SK-N-SH (cell line): ENCODE data around the gene RPL37A. TPM values are rescaled to one million over a fixed set of nuclear protein-coding genes. Genes with fewer than 3 reads are reported as not detected.
A peak's percentile ranks its signal among the peaks of the same experiment; 100 is the strongest.

Experiments
- CTCF ChIA-PET: fragments of 300-600, 350-600 bp; formaldehyde crosslinking; extraction: SDS; loops from one replicate; lab custom pipeline; 2021; lab: Yijun Ruan, JAX
- POLR2A ChIA-PET: fragments of 350-600 bp; sonication (Branson Sonifier 250); formaldehyde crosslinking; extraction: SDS; loops from one replicate; lab custom pipeline; 2020; ENCODE audit warnings: antibody characterized with exemption, inconsistent platforms; lab: Yijun Ruan, JAX
- DNase-seq: peaks from one replicate; pipeline ENCODE4 v3.0.0; 2012
- H2AFZ ChIP-seq: fragments of 200-600 bp; sonication (generic); 2 replicates; pipeline ENCODE4 v1.8.1; 2016; ENCODE audit warnings: antibody characterized with exemption, mild to moderate bottlenecking, low read depth
- H3F3A ChIP-seq: fragments of 200-600 bp; sonication (generic); replicated peaks from 2 replicates; pipeline ENCODE3; 2016; ENCODE audit warnings: antibody characterized with exemption, mild to moderate bottlenecking; ENCODE audit not compliant: insufficient read depth
- H3K27ac ChIP-seq, 2 experiments: fragments of 200-500 bp in 1 of 2; fragments of 200-600 bp in 1 of 2; sonication (Bioruptor generic) in 1 of 2; sonication (generic), shearing (Covaris generic) in 1 of 2; 2 replicates each; pipeline versions ENCODE4 v1.5.1 to v1.6.1; 2014 to 2016; ENCODE audit warnings: low read depth in 2 of 2, inconsistent platforms in 1 of 2, low read length in 1 of 2, mild to moderate bottlenecking in 1 of 2, mixed read lengths in 1 of 2
- H3K27me3 ChIP-seq: fragments of 200-600 bp; sonication (generic), shearing (Covaris generic); 2 replicates; pipeline ENCODE4 v1.6.1; 2016; ENCODE audit warnings: mixed run types; ENCODE audit not compliant: insufficient read depth
- H3K36me3 ChIP-seq, 2 experiments: fragments of 200-500 bp in 1 of 2; fragments of 200-600 bp in 1 of 2; sonication (Bioruptor generic) in 1 of 2; sonication (generic) in 1 of 2; replicated peaks in 1 of 2; 2 replicates each; pipeline versions ENCODE3 to v1.5.1; 2014 to 2016; ENCODE audit warnings: low read length in 1 of 2, mild to moderate bottlenecking in 1 of 2; ENCODE audit not compliant: insufficient read depth in 2 of 2, control insufficient read depth in 1 of 2
- H3K4me1 ChIP-seq, 2 experiments: fragments of 200-500 bp in 1 of 2; fragments of 200-600 bp in 1 of 2; sonication (Bioruptor generic) in 1 of 2; sonication (generic), shearing (Covaris generic) in 1 of 2; 2 replicates each; pipeline versions ENCODE4 v1.5.1 to v1.6.1; 2014 to 2016; ENCODE audit warnings: low read depth in 1 of 2, low read length in 1 of 2, mixed run types in 1 of 2; ENCODE audit not compliant: insufficient read depth in 2 of 2, control insufficient read depth in 1 of 2
- H3K4me2 ChIP-seq: fragments of 200-600 bp; sonication (generic), shearing (Covaris generic); 2 replicates; pipeline ENCODE4 v1.6.1; 2017; ENCODE audit warnings: mixed run types
- H3K4me3 ChIP-seq, 2 experiments: fragments of 200-500 bp in 1 of 2; fragments of 200-600 bp in 1 of 2; sonication (Bioruptor generic) in 1 of 2; sonication (generic), shearing (Covaris generic) in 1 of 2; 2 replicates each; pipeline versions ENCODE4 v1.5.1 to v1.8.1; 2014 to 2016; ENCODE audit warnings: low read depth in 2 of 2, inconsistent platforms in 1 of 2, low read length in 1 of 2, mild to moderate bottlenecking in 1 of 2, mixed read lengths in 1 of 2, moderate library complexity in 1 of 2
- H3K79me2 ChIP-seq: fragments of 200-600 bp; sonication (generic); 2 replicates; pipeline ENCODE4 v1.8.1; 2017; ENCODE audit warnings: mild to moderate bottlenecking; ENCODE audit not compliant: insufficient read depth
- H3K9ac ChIP-seq: fragments of 200-600 bp; sonication (generic); 2 replicates; pipeline ENCODE4 v1.6.1; 2017; ENCODE audit warnings: mixed run types
- H3K9me2 ChIP-seq: fragments of 200-600 bp; sonication (generic); 2 replicates; pipeline ENCODE4 v1.6.1; 2017; ENCODE audit warnings: mixed run types
- H3K9me3 ChIP-seq: fragments of 200-600 bp; sonication (generic); 2 replicates; pipeline ENCODE4 v1.6.1; 2017; ENCODE audit warnings: mixed run types, mild to moderate bottlenecking, moderate library complexity
- H4K20me1 ChIP-seq: fragments of 200-600 bp; sonication (generic); 2 replicates; pipeline ENCODE4 v1.6.1; 2017; ENCODE audit warnings: mild to moderate bottlenecking, mixed run types; ENCODE audit not compliant: insufficient read depth
- EP300 ChIP-seq, 2 experiments: IDR thresholded peaks; 2 replicates each; pipeline versions ENCODE4 v1.4.0 to v1.6.1; 2012; ENCODE audit warnings: borderline replicate concordance in 1 of 2, low read depth in 1 of 2, low read length in 1 of 2
- EZH2phosphoT487 ChIP-seq: fragments of 200-600 bp; sonication (generic); IDR thresholded peaks from 2 replicates; pipeline ENCODE4 v1.6.1; 2017; ENCODE audit warnings: low read depth, mixed run types, mild to moderate bottlenecking, antibody characterized with exemption, moderate library complexity, borderline replicate concordance
- FOSL2 ChIP-seq: IDR thresholded peaks from 2 replicates; pipeline ENCODE4 v1.4.0; 2012; ENCODE audit warnings: low read depth, mild to moderate bottlenecking, moderate library complexity, borderline replicate concordance
- FOXJ3 ChIP-seq: sonication (generic); formaldehyde crosslinking; IDR thresholded peaks from 2 replicates; pipeline ENCODE4 v1.5.1; 2020; ENCODE audit warnings: mild to moderate bottlenecking, missing genetic modification reagents
- MEF2A ChIP-seq: IDR thresholded peaks from 2 replicates; pipeline ENCODE4 v1.4.0; 2012; ENCODE audit warnings: low read depth, borderline replicate concordance
- MXI1 ChIP-seq: IDR thresholded peaks from 2 replicates; pipeline ENCODE4 v1.6.1; 2012; ENCODE audit warnings: mild to moderate bottlenecking, low read depth, low read length, improper control_type of control experiment
- NRF1 ChIP-seq: IDR thresholded peaks from 2 replicates; pipeline ENCODE4 v1.6.1; 2012; ENCODE audit warnings: low read depth, mild to moderate bottlenecking, low read length
- PBX3 ChIP-seq: IDR thresholded peaks from 2 replicates; pipeline ENCODE4; 2012
- POLR2AphosphoS5 ChIP-seq: IDR thresholded peaks from 2 replicates; pipeline ENCODE4 v1.6.1; 2012; ENCODE audit warnings: low read depth, low read length
- RFX5 ChIP-seq: IDR thresholded peaks from 2 replicates; pipeline ENCODE4 v1.6.1; 2012; ENCODE audit warnings: mild to moderate bottlenecking, improper control_type of control experiment, low read length
- SIN3A ChIP-seq: IDR thresholded peaks from 2 replicates; pipeline ENCODE4 v1.6.1; 2012; ENCODE audit warnings: low read depth, mild to moderate bottlenecking, low read length, moderate library complexity, borderline replicate concordance
- SMC3 ChIP-seq: IDR thresholded peaks from 2 replicates; pipeline ENCODE4 v1.6.1; 2012; ENCODE audit warnings: low read depth, low read length, improper control_type of control experiment
- USF1 ChIP-seq: IDR thresholded peaks from 2 replicates; pipeline ENCODE4 v1.4.0; 2012; ENCODE audit warnings: low read depth, borderline replicate concordance
- USF2 ChIP-seq: fragments of 150-350 bp; IDR thresholded peaks from 2 replicates; pipeline ENCODE4 v1.6.1; 2017; ENCODE audit warnings: antibody characterized with exemption, low read length, low read depth, borderline replicate concordance
- YY1 ChIP-seq: IDR thresholded peaks from 2 replicates; pipeline ENCODE4 v1.4.0; 2012; ENCODE audit warnings: low read depth, mild to moderate bottlenecking
- ZBTB33 ChIP-seq: IDR thresholded peaks from 2 replicates; pipeline ENCODE4 v1.4.0; 2012; ENCODE audit warnings: low read depth, borderline replicate concordance
- WGBS: methylation state at CpG from one replicate; pipeline ENCODE4 v1.1.6; 2017; ENCODE audit warnings: low lambda C conversion rate; 5-methylcytosine and 5-hydroxymethylcytosine counted together
- polyA plus RNA-seq, 3 experiments: library from polyadenylated mRNA; depleted of rRNA; stranded (reverse); fragments of >200 nt; gene quantifications; 2 replicates each; pipeline ENCODE4 v1.2.3, GENCODE V29; 2012

Gene RPL37A
- polyA plus RNA-seq, 1 of the 3 experiments (the other 2 are of a cell fraction), result 2,018 TPM

GRCh38 chr2:216501854-216502253 is 3.2 kb downstream of the RPL37A start:
- H3K79me2 ChIP-seq, result peaks cover 68% of the 10 kb centered on the region
- H3K9me2 ChIP-seq, result no peaks in the 10 kb centered on the region
- ChIA-PET POLR2A (no interaction called here), CTCF (interaction anchor here (2.2 to 2.9 kb wide), 2 partner anchors 15 to 165 kb away, joined by 7 to 10 read pairs; no protein-coding TSS in a partner anchor)
- DNase-seq, result no peak
- H3K4me3 ChIP-seq, result no peak overlapping the region
- peaks cover 55 to 69% of the 10 kb centered on the region in 2 experiments for H3K36me3 ChIP-seq
- peaks cover 28 to 29% of the 10 kb centered on the region in 2 experiments for H3K4me1 ChIP-seq
- no peak overlapping the region for H3K9ac ChIP-seq
- no peak for TF ChIP-seq EZH2phosphoT487
- no peak for TF ChIP-seq SMC3
- TF ChIP-seq PBX3, result no peak
- no peak for TF ChIP-seq YY1
- TF ChIP-seq POLR2AphosphoS5, result no peak
- TF ChIP-seq ZBTB33, result no peak
- TF ChIP-seq EP300 (IDR thresholded peaks at IDR 0.05; ENCODE audit: borderline replicate concordance in 1 of 2, low read depth in 1 of 2, low read length in 1 of 2), result no peak
- no peak for TF ChIP-seq NRF1
- no peak for TF ChIP-seq MXI1
- TF ChIP-seq SIN3A, result no peak
- no peak for TF ChIP-seq USF1
- TF ChIP-seq MEF2A, result no peak
- TF ChIP-seq USF2, result no peak
- TF ChIP-seq FOXJ3 (CRISPR knock-in tag), result no peak
- no peak for TF ChIP-seq RFX5
- TF ChIP-seq FOSL2, result no peak
- H3K27me3 ChIP-seq, result no peaks in the 10 kb centered on the region
- no peak overlapping the region for H2AFZ ChIP-seq
- peak overlapping the region; percentile 96; the same call in 1 of the 2 replicates for H3K4me2 ChIP-seq
- H3F3A ChIP-seq, result peaks cover 69% of the 10 kb centered on the region
- peaks cover 46% of the 10 kb centered on the region for H4K20me1 ChIP-seq
- no peaks in the 10 kb centered on the region for H3K9me3 ChIP-seq
- H3K27ac ChIP-seq, result no peak overlapping the region
- 97% methylated on average over 8 of the region's 8 CpGs for WGBS
